HepG2 (cell line): ENCODE data around the gene METTL1. TPM values are rescaled to one million over a fixed set of nuclear protein-coding genes. Genes with fewer than 3 reads are reported as not detected.

ENCODE experiments used
- ARNT2 ChIP-seq: sonication (generic); formaldehyde crosslinking; IDR thresholded peaks from 2 replicates; pipeline ENCODE4 v1.8.0; 2022; ENCODE audit warnings: mild to moderate bottlenecking, low read depth, missing genetic modification reagents, moderate library complexity
- BCL3 ChIP-seq: sonication (generic); formaldehyde crosslinking; IDR thresholded peaks from 2 replicates; pipeline ENCODE4 v1.5.1; 2020; ENCODE audit warnings: mild to moderate bottlenecking, missing genetic modification reagents, moderate library complexity
- DR1 ChIP-seq: sonication (generic); formaldehyde crosslinking; IDR thresholded peaks from 2 replicates; pipeline ENCODE4 v1.8.0; 2021; ENCODE audit warnings: mild to moderate bottlenecking, missing genetic modification reagents, inconsistent platforms
- GMEB1 ChIP-seq: sonication (generic); formaldehyde crosslinking; IDR thresholded peaks from 2 replicates; pipeline ENCODE4 v1.5.1; 2020; ENCODE audit warnings: missing genetic modification reagents, mild to moderate bottlenecking, borderline replicate concordance
- MAFF ChIP-seq: IDR thresholded peaks from 2 replicates; pipeline ENCODE4 v1.6.1; 2011; ENCODE audit warnings: low read depth, low read length, improper control_type of control experiment
- MAX ChIP-seq: IDR thresholded peaks from 2 replicates; pipeline ENCODE4 v1.6.1; 2012; ENCODE audit warnings: inconsistent platforms
- NBN ChIP-seq: fragments of 450-650 bp; conservative IDR thresholded peaks from 2 replicates; pipeline ENCODE4 v1.6.1; 2017
- NFKB2 ChIP-seq: sonication (generic); formaldehyde crosslinking; IDR thresholded peaks from 2 replicates; pipeline ENCODE4 v1.4.0; 2020; ENCODE audit warnings: missing genetic modification reagents, borderline replicate concordance
- RFX5 ChIP-seq: IDR thresholded peaks from 2 replicates; pipeline ENCODE4 v1.6.1; 2011; ENCODE audit warnings: low read depth, low read length, improper control_type of control experiment
- SPEN ChIP-seq: sonication (generic); formaldehyde crosslinking; IDR thresholded peaks from 2 replicates; pipeline ENCODE4 v1.5.1; 2020; ENCODE audit warnings: low read depth, mild to moderate bottlenecking, missing genetic modification reagents
- ZNF18 ChIP-seq: sonication (generic); formaldehyde crosslinking; IDR thresholded peaks from 2 replicates; pipeline ENCODE4 v1.8.0; 2022; ENCODE audit warnings: mild to moderate bottlenecking, missing genetic modification reagents; ENCODE audit not compliant: insufficient replicate concordance
- ZNF207 ChIP-seq: fragments of 450-650 bp; IDR thresholded peaks from 2 replicates; pipeline ENCODE4 v1.6.1; 2016; ENCODE audit warnings: antibody characterized with exemption, borderline replicate concordance
- ZNF24 ChIP-seq: fragments of 450-650 bp; IDR thresholded peaks from 2 replicates; pipeline ENCODE4 v1.6.1; 2017; ENCODE audit warnings: antibody characterized with exemption, mild to moderate bottlenecking
- ZNF282 ChIP-seq: fragments of 450-650 bp; IDR thresholded peaks from 2 replicates; pipeline ENCODE4 v1.6.1; 2018; ENCODE audit not compliant: partially characterized antibody
- ZNF292 ChIP-seq: sonication (generic); formaldehyde crosslinking; IDR thresholded peaks from 2 replicates; pipeline ENCODE4 v1.8.1; 2022; ENCODE audit warnings: mild to moderate bottlenecking, low read depth, missing genetic modification reagents, borderline replicate concordance
- ZNF333 ChIP-seq: sonication (generic); formaldehyde crosslinking; IDR thresholded peaks from 2 replicates; pipeline ENCODE4 v1.4.0; 2020; ENCODE audit warnings: mild to moderate bottlenecking, missing genetic modification reagents, borderline replicate concordance
- ZNF430 ChIP-seq: sonication (generic); formaldehyde crosslinking; IDR thresholded peaks from 2 replicates; pipeline ENCODE4 v1.9.0; 2021; ENCODE audit warnings: mild to moderate bottlenecking, missing genetic modification reagents
- ZNF530 ChIP-seq: sonication (generic); formaldehyde crosslinking; IDR thresholded peaks from 2 replicates; pipeline ENCODE4 v1.5.0; 2020; ENCODE audit warnings: low read depth, mild to moderate bottlenecking, missing genetic modification reagents
- ZNF563 ChIP-seq: sonication (generic); formaldehyde crosslinking; IDR thresholded peaks from 2 replicates; pipeline ENCODE4 v1.8.0; 2022; ENCODE audit warnings: mild to moderate bottlenecking, moderate library complexity, missing genetic modification reagents
- ZNF580 ChIP-seq: IDR thresholded peaks from 2 replicates; pipeline ENCODE4 v1.6.1; 2016; ENCODE audit warnings: low read depth, borderline replicate concordance
- ZNF670 ChIP-seq: sonication (generic); formaldehyde crosslinking; IDR thresholded peaks from 2 replicates; pipeline ENCODE4 v1.8.0; 2022; ENCODE audit warnings: mild to moderate bottlenecking, missing genetic modification reagents, borderline replicate concordance
- ZNF737 ChIP-seq: sonication (generic); formaldehyde crosslinking; IDR thresholded peaks from 2 replicates; pipeline ENCODE4 v1.5.0; 2020; ENCODE audit warnings: missing genetic modification reagents, mild to moderate bottlenecking, borderline replicate concordance
- ZNF788 ChIP-seq: sonication (generic); formaldehyde crosslinking; IDR thresholded peaks from 2 replicates; pipeline ENCODE4 v1.5.0; 2020; ENCODE audit warnings: mild to moderate bottlenecking, missing genetic modification reagents, borderline replicate concordance
- polyA plus RNA-seq, 8 experiments: library from polyadenylated mRNA; depleted of rRNA in 3 of 8; stranded (reverse) in 7 of 8; unstranded in 1 of 8; fragments of >200 nt; fragmentation: Illumina TruSeq in 4 of 8; extraction: Trizol in 4 of 8; gene quantifications; 2 replicates each; pipeline versions ENCODE4 v1.2.1 to v1.2.3, GENCODE V29; 2011 to 2016; ENCODE audit warnings: low read depth in 4 of 8, missing spikeins in 1 of 8, mixed read lengths in 1 of 8; ENCODE audit not compliant: insufficient read depth in 1 of 8
- total RNA-seq, 5 experiments: library from RNA; depleted of rRNA; stranded (reverse); fragments of >200 nt; fragmentation: Illumina TruSeq; extraction: Trizol; gene quantifications; 2 replicates each; pipeline ENCODE4 v1.2.3, GENCODE V29; 2016; ENCODE audit warnings: low read depth in 1 of 5
- TF ChIP-seq, protein P1 (sequence below): IDR thresholded peaks from 2 replicates; pipeline ENCODE4 v1.6.1; 2016; ENCODE audit warnings: mild to moderate bottlenecking, missing biosample characterization, missing genetic modification reagents

Gene METTL1
- total and polyA plus RNA-seq, 2 of the 13 experiments (the other 11 are each of a cell fraction or from before 2014, with no cell fraction given) = 34.7 to 36.9 TPM

- TF ChIP-seq GMEB1 (peak; percentile 87), RFX5 (peak; percentile 94), ZNF788 (CRISPR knock-in tag) (peak; percentile 98), SPEN (CRISPR knock-in tag) (peak; percentile 94), ZNF292 (no peak), MAFF (no peak), ZNF670 (CRISPR knock-in tag) (peak; percentile 83), ZNF333 (peak; percentile 42; the same call in 1 of the 2 replicates), NBN (no peak), ZNF24 (0 out of 2 replicates have a peak, but pooled peaks have one; percentile 21), DR1 (peak; percentile 85), ZNF563 (CRISPR knock-in tag) (peak; percentile 80; the same call in 1 of the 2 replicates), ZNF18 (CRISPR knock-in tag) (peak; percentile 73), ZNF530 (CRISPR knock-in tag) (no peak), ZNF737 (no peak), MAX (peak; percentile 99), NFKB2 (peak; percentile 97; the same call in 1 of the 2 replicates), ZNF580 (CRISPR knock-in tag) (peak; percentile 96; the same call in 1 of the 2 replicates), ZNF282 (no peak), BCL3 (peak; percentile 96), ARNT2 (CRISPR knock-in tag) (peak; percentile 93), ZNF207 (no peak), ZNF430 (peak; percentile 94)
- TF ChIP-seq, protein P1, sequence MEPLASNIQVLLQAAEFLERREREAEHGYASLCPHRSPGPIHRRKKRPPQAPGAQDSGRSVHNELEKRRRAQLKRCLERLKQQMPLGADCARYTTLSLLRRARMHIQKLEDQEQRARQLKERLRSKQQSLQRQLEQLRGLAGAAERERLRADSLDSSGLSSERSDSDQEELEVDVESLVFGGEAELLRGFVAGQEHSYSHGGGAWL (CRISPR knock-in tag) = peak; percentile 93
Measured at GRCh38 chr12:57751788-57752667, 19.9 kb downstream of the METTL1 start, which contains the start of gene CDK4 (continued).
